ENCODE results near the gene RARA. TPM values are rescaled to one million over a fixed set of nuclear protein-coding genes. Genes with fewer than 3 reads are reported as not detected.
"Not testable (repeated sequence)": the region's sequence is repeated elsewhere in the genome, so short reads cannot be mapped to it uniquely, and the experiment has no call there.

Gene RARA
- total RNA-seq, 4 donors from 2014 or later = 19.4 to 32.1 (median 28.3) TPM

GRCh38 chr17:40378966-40379365, 70.0 kb downstream of the RARA start:
- WGBS = 93% methylated on average over 7 of the region's 7 CpGs
- Histone ChIP-seq H3K27ac (no peak overlapping the region), H3K4me3 (no peak overlapping the region), H3K9me3 (no peaks in the 10 kb centered on the region), H3K4me1 (no peaks in the 10 kb centered on the region), H3K27me3 (no peaks in the 10 kb centered on the region), H3K36me3 (no peaks in the 10 kb centered on the region)
- no peak for TF ChIP-seq POLR2A (IDR thresholded peaks at IDR 0.05)
- no peak for TF ChIP-seq CTCF (IDR thresholded peaks at IDR 0.05)
- TF ChIP-seq EP300 (IDR thresholded peaks at IDR 0.05) = no peak
- no peak for TF ChIP-seq POLR2AphosphoS5 (IDR thresholded peaks at IDR 0.05)
- no peak for DNase-seq (ENCODE audit: low spot score in 2 of 2)

GRCh38 chr17:40382251-40382650, 73.3 kb downstream of the RARA start:
- no peaks in the 10 kb centered on the region for H3K36me3 ChIP-seq
- H3K4me3 ChIP-seq = no peak overlapping the region
- WGBS = 56% methylated on average over 4 of the region's 4 CpGs
- H3K27ac ChIP-seq = no peak overlapping the region
- H3K27me3 ChIP-seq = no peaks in the 10 kb centered on the region
- TF ChIP-seq CTCF (IDR thresholded peaks at IDR 0.05) (no peak), POLR2AphosphoS5 (IDR thresholded peaks at IDR 0.05) (no peak), EP300 (IDR thresholded peaks at IDR 0.05) (no peak), POLR2A (IDR thresholded peaks at IDR 0.05) (no peak)
- no peaks in the 10 kb centered on the region for H3K9me3 ChIP-seq
- DNase-seq (ENCODE audit: low spot score in 2 of 2) = no peak
- no peaks in the 10 kb centered on the region for H3K4me1 ChIP-seq

- H3K27ac ChIP-seq; DNase-seq (ENCODE audit: low spot score in 2 of 2); H3K27me3 ChIP-seq; H3K36me3 ChIP-seq; H3K4me1 ChIP-seq; H3K9me3 ChIP-seq; H3K4me3 ChIP-seq: not testable (repeated sequence)
- 97% methylated on average over 3 of the region's 3 CpGs for WGBS
These were observed 77.6 kb downstream of the RARA start for GRCh38 chr17:40386555-40386954.

GRCh38 chr17:40399185-40399584, 90.2 kb downstream of the RARA start:
- DNase-seq (ENCODE audit: low spot score in 2 of 2) = no peak
- Histone ChIP-seq H3K27me3 (no peaks in the 10 kb centered on the region), H3K9me3 (no peaks in the 10 kb centered on the region), H3K4me1 (no peaks in the 10 kb centered on the region), H3K36me3 (no peaks in the 10 kb centered on the region), H3K4me3 (no peak overlapping the region), H3K27ac (no peak overlapping the region)
- TF ChIP-seq EP300 (IDR thresholded peaks at IDR 0.05) (no peak), CTCF (IDR thresholded peaks at IDR 0.05) (peak; percentile 17 to 32)
- WGBS = 45% methylated on average over 4 of the region's 4 CpGs

GRCh38 chr17:40402668-40403067, 93.7 kb downstream of the RARA start:
- Histone ChIP-seq H3K36me3 (no peaks in the 10 kb centered on the region), H3K4me3 (no peak overlapping the region)

More at GRCh38 chr17:40402668-40403067, 93.7 kb downstream of the RARA start:
- WGBS = 96% methylated on average over 1 of the region's 1 CpG
- no peaks in the 10 kb centered on the region for H3K27me3 ChIP-seq
- TF ChIP-seq POLR2A (IDR thresholded peaks at IDR 0.05) (no peak), POLR2AphosphoS5 (IDR thresholded peaks at IDR 0.05) (no peak), CTCF (IDR thresholded peaks at IDR 0.05) (no peak), EP300 (IDR thresholded peaks at IDR 0.05) (no peak)
- no peaks in the 10 kb centered on the region for H3K4me1 ChIP-seq
- DNase-seq (ENCODE audit: low spot score in 2 of 2) = no peak
- no peaks in the 10 kb centered on the region for H3K9me3 ChIP-seq
- H3K27ac ChIP-seq = no peak overlapping the region

Data from suprapubic skin (tissue), 4 donors.